ENCODE data around the gene LDHAL6B.
A peak's percentile ranks its signal among the peaks of the same experiment; 100 is the strongest.
"Not testable (repeated sequence)": the region's sequence is repeated elsewhere in the genome, so short reads cannot be mapped to it uniquely, and the experiment has no call there.

LDHAL6B gene

GRCh38 chr15:59206623-59207183 is at the start of gene LDHAL6B:
Gene LDHAL6B (plus strand): TSS chr15:59206843. CDS start chr15:59206941, 98 bp downstream.
- no peak for DNase-seq (ENCODE audit: low read depth)

DNA sequence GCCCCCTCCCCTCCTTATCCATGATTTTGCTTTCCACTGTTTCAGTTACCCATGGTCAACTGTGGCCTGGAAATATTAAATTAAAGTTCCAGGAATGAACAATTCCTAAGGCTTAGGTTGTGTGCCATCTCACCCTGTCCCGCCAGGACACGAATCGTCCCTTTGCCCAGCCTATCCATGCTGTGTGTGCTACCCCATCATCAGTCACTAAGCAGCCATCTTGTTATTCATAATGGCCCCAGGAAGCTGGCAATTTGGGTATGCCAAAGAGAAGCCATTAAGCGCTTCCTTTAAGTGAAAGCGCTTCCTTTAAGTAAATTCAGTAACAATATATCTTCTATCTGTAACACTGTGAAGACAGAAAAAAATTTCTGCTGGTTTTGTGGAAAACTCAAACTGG is 49.2 kb upstream of the LDHAL6B start:
- no peak for DNase-seq (ENCODE audit: low read depth)

- no peak for DNase-seq (ENCODE audit: low read depth)
Observed at GRCh38 chr15:59157840-59158700, 48.6 kb upstream of the LDHAL6B start.

DNA sequence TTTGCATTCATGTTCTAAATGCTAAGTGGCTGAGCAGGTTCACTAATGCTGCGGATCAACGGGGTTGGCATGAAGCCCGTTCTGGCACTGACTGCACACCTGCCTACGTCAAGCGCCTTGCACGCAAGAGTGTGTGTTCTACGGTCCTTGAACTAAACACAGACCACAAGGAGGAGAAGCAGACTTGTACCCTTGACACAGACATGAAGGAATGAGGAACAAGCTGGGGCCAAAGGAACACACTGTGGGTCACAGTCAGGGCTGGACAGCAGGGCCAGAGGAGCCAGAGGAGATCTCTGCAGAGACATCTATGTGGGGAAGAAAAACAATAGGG is 48.0 kb upstream of the LDHAL6B start:
- no peak for DNase-seq (ENCODE audit: low read depth)

- no peak for DNase-seq (ENCODE audit: low read depth)
Observed at GRCh38 chr15:59159210-59159609, 47.4 kb upstream of the LDHAL6B start.

DNA sequence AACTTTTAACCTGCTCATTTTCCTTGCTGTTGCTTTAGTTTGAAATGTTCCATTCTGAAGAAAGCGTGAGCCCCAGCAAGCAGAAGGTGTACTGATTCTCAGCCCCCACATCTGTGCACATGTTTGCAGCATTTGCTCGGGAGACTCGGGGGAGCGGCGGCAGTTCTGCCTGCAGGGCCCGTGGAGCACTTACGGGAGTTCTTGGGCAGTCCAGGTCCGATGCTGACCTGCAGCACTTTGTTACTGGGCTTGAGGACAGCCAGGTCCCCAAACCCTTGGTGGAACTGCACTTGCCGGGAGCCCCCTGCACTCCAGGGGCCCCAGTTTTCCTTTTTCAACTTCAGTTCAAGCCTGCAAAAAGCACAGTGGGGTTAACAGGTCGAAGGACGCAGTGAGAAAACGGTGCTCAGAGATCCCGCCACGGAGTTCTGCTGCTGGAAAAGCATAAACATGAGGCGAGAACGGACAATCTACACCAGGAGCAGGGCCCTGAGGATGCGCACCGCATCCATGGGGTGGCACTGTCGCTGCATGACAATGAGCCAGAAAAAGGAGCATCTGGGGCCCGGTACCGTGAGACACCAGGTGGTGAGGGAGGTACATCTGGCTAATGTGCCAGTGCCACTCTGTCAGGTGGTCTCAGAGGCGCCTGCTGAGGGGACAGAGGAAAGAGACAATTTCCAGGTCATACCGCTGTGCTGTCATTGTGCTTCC is 45.6 kb upstream of the LDHAL6B start:
- DNase-seq (ENCODE audit: low read depth), result no peak

GRCh38 chr15:59162080-59162479 is 44.6 kb upstream of the LDHAL6B start:
- not testable (repeated sequence) for DNase-seq (ENCODE audit: low read depth)

- no peak for DNase-seq (ENCODE audit: low read depth)
Observed at GRCh38 chr15:59165726-59166125, 40.9 kb upstream of the LDHAL6B start.

DNA sequence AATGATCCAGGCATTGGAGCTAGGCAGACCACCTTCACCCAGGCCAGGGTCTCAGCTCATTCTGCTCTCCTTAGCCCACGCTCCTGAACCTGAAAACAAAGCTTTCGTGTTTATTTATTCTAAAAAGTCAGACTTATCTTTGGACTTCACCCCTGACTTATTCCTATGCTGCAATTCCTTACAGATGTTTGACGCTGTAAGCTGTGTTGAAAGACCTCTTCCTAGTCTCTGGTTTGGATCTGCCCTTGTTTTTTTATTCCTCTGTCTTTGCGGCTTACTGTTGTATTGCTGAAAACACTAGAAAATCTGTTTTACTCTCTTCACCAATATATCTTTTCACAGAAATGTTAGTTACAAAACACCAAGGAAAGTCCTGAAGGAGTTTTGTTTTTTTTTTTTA is 40.5 kb upstream of the LDHAL6B start:
- DNase-seq (ENCODE audit: low read depth), result no peak

DNA sequence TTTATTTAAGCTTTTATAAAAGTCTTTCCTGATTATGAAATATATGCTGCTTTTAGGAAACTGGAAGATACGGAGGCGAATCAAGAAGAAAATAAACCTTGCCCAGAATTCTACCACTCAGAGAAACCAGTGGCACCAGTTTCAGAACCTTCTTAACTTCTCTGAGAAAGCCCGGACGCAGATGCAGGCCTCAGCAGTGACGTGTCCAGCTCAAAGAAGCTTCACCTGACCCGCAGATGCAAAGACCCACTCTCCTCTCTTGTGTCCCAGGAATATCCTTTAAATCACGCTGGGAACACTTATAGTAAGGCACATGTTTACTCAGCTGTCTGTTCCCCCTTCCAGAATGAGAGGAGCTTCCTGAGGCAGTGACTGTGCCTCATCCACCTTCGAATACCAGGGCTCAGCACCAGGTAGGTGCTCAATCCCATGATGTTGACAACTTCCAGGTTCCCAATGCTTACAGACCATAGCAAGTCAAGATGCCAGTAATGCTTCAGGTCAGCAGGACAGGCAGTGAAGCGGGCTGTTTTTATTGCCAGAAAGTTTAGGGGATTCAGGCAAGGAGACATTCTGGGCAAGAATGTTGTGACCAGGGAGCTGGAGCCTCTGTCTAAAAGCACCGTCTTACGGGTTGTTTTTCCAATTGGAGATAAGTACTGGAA is 39.9 kb upstream of the LDHAL6B start:
- DNase-seq (ENCODE audit: low read depth), result no peak

DNA sequence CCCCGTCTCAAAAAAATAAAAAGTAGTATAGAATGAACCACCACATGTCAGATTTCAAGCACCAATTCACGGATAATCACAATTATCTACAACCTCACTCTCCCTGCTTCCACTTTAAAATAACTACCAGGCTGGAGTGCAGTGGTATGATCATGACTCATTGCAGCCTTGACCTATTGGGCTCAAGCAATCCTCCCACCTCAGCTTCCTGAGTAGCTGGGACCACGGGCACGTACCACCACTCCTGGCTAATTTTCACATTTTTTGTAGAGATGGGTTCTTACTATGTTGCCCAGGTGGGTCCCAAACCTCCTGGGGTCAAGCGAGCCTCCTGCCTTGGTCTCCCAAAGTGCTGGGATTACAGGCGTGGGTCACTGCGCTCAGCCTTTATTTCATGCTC is 38.1 kb upstream of the LDHAL6B start:
- no peak for DNase-seq (ENCODE audit: low read depth)

DNA sequence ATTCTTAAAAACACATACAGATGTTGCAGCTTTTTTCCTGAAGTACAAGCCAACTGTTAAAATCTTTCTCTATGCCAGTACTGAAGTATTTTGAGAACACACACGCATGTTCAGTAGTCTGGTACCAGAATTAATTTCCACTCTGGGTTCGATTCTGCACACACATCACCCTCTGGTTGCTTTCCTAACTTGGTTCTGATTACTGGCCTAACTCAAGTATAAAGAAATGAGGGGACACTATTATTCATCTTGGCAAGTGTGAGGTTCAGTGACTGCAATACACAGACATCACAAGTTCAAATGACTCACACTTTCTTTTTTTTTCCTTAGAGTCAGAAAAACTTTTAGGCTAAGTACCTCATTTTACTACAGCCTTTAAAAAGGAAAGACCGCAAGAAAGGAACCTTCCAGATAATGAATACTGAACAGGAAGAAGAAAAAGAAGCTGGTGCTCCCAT is 37.4 kb upstream of the LDHAL6B start:
- DNase-seq (ENCODE audit: low read depth), result no peak

- DNase-seq (ENCODE audit: low read depth), result no peak
Observed at GRCh38 chr15:59170295-59171066, 36.2 kb upstream of the LDHAL6B start.

DNA sequence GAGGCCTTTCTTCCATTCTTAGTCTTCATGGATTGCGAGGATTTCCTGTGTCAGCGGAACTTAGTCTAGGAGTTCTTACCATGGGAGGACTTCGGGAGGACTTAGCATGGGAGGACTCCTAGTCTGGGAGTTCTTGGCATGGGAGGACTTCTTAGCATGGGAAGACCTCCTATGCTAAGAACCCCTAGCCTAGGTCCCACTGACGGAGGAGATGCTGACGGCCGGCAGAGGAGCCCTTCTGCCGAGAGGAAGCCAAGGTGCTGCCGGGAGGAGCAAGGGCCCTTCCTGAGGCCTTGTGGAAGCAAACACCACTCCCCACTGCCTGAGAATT is 35.6 kb upstream of the LDHAL6B start:
- DNase-seq (ENCODE audit: low read depth), result no peak

DNA sequence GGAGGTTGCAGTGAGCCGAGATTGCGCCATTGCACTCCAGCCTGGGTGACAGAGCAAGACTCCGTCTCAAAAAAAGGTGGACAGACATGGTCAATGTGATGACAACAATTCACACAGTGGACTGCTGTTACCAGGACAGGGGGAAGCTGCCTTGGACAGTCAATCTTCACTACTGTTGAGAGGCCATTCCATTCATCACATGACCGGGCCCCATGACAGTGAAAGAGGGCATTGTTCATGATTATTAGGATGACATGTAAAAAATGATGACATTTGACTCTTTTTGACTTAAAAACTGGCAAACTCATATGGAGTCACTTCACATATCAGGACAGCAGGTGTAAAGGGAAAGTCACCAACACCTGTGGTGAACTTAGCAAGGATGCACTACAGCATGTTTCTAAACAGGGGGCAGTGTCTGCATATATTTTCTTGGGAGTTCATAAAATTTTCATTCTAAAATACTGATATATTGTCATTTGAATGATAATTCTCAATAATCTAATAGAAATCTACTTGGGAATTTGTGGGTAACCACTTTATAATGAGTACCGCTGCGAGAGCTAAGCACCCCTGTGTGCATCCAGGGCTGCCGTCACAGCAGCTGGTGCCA is 34.2 kb upstream of the LDHAL6B start:
- no peak for DNase-seq (ENCODE audit: low read depth)

DNA sequence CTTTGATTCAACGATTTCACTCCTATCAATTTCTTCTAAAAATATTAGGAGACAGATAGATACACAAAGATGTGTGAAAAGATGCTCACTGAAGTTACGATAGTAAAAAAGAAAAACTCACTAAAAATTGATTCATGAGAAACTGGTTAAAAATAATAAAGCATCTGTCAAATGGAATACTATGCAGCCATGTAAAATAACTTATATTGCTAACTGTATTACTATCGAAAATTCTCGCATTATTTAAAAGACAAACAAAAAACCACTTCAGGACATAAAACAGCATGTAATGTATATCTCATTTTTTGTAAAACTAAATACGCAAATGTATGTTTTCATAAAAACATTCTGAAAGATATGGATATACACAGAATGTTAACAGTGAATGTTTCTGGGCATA is 33.4 kb upstream of the LDHAL6B start:
- no peak for DNase-seq (ENCODE audit: low read depth)

DNA sequence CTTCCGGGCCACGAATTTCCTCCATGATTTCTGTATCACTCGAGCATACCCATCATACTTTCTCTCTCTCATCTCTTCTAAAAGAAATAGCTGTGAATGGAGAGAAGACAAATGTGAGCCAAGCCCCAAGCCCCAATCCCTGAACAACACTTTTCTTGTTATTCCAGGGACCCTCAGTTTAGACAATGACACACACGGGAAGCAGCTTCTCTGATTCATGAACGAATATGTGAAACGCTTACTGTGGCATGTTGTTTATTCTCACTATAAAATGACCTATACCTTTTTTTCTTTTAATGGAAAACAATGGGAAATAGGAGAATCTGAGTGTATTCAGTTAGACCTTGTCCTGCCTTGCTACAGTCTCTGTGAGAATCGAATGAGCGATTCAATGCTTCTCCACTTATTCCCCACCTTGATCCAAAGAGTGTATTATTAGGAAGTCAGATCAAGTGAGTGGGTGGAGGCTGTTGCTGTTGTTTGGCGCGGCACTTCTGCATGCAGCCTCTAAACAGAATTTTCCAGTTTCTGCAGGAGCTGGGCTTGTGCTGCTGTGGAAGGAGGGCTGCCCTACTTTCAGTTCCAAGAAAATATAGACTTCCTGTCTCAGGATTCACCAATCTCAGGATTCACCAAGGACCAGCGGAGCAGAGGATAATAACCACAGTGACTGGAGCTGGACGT is 32.4 kb upstream of the LDHAL6B start:
- DNase-seq (ENCODE audit: low read depth), result no peak

DNA sequence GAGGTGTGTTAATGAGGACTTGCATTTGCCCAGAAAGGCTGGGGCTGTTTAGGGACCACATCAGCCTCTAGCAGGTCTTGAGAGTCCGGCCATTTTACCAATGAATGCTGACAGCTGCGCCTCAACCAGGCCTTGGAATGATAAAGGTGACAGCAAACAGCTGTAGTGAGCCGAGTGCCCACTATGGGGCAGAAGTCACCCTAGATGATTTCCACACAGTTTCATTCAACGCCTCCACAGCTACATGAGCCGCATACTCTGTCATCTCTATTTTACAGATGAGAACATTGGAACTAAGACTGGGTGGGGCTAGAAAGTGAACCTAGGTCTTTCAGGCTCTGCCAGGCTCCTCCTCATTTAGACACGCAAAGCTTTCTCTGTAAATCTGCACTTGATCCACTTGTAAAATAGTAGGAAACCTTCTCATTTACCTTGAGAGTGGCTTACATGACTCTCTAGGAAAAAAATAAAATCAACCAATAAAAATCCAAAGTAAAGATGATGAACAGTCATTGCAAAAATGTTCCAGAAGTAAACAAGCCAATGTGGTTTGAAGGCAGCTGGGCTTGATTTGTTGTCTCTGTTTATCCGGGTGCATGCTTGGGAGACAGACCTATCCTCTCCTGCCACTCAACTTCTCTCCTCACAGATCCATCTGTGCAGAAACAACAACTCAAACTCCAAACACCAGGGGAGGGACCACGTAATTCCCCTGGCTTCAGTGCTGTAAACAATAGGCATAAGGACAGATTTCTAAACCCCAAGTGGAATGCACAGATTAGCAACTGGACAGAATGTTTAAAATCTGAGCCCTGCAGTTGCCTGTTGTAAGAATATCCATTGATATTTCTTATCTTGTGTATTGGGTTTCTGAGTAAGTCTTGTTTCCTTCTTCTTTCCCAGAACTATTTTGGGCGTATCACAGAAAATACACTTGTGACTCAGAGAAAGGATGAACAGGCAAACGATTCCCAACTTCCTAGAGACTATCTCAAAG is 31.5 kb upstream of the LDHAL6B start:
- peak; percentile 11 for DNase-seq (ENCODE audit: low read depth)

- DNase-seq (ENCODE audit: low read depth), result no peak
Observed at GRCh38 chr15:59176653-59177316, 29.9 kb upstream of the LDHAL6B start.
